A549 treated with GW870086 at 1 μM for 4 hours (cell line): ENCODE measurements around the gene SLC35E4. TPM values are rescaled to one million over a fixed set of nuclear protein-coding genes. Genes with fewer than 3 reads are reported as not detected.

Experiments used
- total RNA-seq: library from RNA; stranded (reverse); fragments of 200-300 nt; extraction: Qiagen RNA extraction; gene quantifications from 5 replicates; pipeline ENCODE4 v1.2.3, GENCODE V29; 2022; ENCODE audit warnings: low read depth

Gene SLC35E4, protein sequence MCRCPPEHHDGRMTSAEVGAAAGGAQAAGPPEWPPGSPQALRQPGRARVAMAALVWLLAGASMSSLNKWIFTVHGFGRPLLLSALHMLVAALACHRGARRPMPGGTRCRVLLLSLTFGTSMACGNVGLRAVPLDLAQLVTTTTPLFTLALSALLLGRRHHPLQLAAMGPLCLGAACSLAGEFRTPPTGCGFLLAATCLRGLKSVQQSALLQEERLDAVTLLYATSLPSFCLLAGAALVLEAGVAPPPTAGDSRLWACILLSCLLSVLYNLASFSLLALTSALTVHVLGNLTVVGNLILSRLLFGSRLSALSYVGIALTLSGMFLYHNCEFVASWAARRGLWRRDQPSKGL
- 5.4 to 7.7 TPM (median 7.0 TPM) in 5 replicates for total RNA-seq

DNA sequence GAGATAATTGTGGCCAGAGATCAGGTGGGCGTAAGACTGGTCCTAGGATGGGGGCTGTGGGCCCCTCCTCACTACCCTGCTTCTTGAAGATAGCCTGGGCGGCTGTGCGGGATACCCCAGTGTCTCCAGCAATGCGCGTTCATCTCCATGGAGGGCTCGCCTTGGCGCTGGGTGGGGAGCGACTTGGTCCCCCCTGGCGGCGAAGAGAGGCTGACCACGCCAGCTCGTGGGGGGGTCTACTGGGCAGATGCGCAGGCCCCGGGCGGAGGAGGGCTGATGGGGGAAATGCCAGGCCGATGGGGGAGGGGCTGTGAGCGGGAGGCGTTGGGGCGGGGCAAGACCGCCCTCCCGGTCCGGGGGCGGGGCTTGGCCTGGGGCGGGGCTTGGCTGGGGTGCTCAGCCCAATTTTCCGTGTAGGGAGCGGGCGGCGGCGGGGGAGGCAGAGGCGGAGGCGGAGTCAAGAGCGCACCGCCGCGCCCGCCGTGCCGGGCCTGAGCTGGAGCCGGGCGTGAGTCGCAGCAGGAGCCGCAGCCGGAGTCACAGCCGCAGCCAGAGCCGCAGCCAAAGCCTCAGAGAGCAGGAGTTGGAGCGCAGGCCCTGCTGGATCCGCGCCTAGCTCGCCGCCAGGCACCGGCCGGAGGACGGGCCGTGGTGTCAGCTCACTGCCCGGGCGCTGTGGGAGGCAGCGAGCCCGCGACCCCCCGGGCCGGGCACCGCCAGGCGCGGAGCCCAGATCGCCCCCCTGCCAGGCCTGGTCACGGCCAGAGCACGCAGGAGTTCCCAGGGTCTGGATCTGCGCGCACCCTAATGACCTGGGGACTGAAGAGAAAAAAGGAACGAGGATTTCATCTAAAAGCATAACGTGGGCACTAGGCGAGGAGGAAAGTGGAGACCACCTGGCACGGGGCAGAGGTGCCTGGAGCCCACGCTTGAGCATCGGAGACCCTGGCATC lies at the start of gene SLC35E4:
Gene SLC35E4, plus strand, starts transcription at position 509 of the 953 bp plus-strand sequence. CDS start 670 bp downstream, outside the sequence.

DNA sequence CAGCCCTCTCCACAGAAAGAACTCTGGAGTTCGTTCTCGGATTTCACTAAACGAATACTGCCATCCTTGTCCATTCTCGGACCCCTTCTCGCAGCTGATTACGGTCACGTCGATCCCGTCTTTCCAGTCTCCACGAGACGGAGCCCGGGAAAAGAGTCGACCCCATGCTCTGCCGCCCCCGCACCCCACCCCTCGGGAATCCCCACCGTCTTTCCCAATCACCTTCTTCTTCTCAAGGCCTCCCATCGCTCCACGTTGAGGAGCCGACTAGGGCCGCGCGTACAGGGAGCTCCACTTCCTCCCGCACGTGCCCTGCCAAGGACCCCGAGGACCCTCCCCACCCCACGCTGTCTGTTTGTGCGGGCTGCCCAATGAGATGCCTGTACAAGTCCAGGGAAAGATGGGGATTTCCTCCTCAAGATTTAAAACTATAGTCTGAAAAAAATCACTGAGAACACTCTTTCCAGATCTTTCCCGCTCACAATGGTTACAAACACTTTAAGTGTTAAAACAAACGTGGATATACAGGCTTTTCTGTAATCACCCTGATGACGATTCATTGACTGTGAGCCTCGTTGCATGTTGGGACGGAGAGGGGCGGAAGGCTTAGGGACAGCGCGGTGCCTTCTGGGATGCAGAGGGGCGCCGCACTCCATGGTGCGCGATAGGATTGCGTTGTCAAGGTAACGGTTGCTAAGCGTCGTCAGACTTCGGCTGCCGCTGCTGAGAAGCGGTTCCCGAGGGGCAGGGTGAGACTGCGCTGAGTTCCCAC lies 43.8 kb upstream of the SLC35E4 start, which contains the start of gene PES1:
Gene PES1, minus strand, starts transcription at position 323 of the 772 bp plus-strand sequence. Its CDS starts 77 bp downstream, at position 246.

DNA sequence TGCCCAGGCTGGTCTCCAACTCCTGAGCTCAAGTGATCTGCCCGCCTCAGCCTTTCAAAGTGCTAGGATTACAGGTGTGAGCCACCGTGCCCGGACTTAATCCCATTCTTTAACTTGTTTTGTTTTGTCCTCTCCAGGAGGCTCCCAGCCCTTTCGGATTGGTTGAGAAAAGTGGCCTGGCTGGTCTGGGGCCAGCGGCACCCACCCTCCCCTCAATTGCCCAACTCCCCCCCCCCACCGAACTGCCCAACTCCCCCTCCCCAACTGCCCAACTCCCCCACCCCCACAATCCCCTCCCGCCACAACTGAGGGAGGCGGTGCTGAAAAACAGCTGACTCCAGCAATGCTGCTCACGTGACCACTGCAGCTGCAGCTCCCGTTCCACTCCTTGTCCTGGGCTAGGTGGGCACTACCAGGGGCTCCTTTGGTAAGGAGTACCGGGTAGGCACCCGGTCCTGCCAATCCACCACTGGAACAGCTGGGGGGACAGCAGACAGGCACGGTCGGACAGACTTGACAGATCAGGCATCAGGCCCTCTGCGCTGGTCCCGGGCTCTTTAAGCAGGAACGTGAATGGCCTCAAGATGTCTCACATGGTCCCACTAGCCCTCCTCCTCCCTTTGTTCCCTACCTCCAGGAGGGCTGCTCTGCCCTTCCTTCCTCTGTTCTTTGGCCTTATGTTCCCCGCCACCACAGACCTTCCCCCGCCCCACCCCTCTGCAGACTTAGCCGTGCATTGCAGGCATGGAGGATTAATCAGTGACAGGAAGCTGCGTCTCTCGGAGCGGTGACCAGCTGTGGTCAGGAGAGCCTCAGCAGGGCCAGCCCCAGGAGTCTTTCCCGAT lies 28.9 kb upstream of the SLC35E4 start, which contains the start of gene TCN2:
Gene TCN2, plus strand, starts transcription at position 720 of the 845 bp plus-strand sequence. CDS start 158 bp downstream, outside the sequence.

DNA sequence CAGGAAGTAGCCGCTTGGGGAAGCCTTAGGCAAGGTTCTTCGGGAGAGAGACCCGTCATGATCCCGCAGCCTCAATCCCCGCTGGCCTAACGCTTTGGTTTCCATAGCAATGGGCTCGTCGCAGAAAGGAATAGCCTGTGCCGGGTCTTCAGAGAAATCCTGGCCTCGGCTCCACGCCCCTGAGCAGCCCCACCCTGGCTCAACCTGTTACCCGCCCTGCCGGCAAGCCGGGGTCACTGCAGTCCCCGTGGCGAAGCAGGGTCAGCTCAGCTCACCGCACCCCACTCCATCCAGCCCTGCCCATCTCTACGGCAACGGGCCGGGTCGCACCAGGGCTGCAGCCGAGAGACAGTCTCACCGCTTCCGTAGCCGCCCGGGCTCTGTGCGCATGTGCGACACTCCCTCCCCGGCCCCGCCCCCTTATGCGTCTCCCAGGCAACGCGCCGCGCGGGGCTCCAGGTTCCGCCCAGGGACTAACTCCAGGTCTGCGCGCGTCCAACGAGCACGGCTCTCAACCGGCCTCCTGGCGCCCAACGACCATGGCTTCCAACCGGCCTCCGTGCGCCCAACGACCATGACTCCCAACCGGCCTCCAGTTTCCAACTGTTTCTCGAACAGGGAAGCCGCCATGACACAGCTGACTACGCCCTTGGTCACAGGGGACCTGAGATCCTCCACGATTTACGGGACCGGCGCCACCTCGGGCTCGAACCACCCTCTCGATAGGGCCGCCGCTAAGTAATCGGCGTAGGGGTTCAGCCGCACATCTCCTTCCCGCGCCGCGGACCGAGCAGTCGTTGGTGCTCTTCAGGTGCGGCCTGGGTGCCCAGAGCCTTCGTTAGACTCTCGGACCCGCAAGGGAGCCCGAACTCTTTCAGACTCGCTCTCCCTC lies 32.2 kb downstream of the SLC35E4 start, which contains the start of gene DUSP18:
Gene DUSP18, minus strand, starts transcription at position 382 of the 892 bp plus-strand sequence. CDS start 3,872 bp downstream, outside the sequence.

DNA sequence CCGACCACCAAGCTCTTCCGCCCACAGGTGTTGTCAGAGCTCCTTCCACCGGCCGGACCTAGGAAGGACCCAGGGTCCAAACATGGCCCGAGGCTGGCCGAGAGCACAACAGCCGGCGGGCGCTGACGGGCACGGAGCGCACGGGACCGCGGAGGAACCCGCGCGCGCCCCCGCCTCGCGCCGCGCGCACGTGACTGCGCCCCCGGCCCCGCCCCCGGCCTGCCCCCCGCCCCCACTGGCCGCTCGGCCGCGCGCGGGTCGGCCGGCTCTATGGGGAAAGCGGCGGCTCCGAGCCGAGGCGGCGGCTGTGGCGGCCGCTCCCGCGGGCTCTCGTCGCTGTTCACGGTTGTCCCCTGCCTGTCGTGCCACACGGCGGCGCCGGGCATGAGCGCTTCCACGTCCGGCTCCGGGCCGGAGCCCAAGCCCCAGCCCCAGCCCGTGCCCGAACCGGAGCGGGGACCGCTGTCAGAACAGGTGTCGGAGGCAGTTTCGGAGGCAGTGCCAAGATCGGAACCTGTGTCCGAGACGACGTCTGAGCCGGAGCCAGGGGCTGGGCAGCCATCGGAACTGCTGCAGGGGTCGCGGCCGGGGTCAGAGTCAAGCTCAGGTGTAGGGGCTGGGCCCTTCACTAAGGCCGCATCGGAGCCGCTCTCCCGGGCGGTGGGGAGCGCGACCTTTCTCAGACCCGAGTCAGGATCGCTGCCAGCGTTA lies 59.2 kb downstream of the SLC35E4 start, which contains the start of gene OSBP2:
Gene OSBP2, plus strand, starts transcription at position 235 of the 711 bp plus-strand sequence. Its CDS starts 36 bp downstream, at position 271.

Other genes with a start within 250 kb of the SLC35E4 start
- gene RNF215, start 248.4 kb upstream of the SLC35E4 start, total RNA-seq: 14.5 to 24.8 TPM (median 20.4 TPM) in 5 replicates
- 61.0 to 82.5 TPM (median 72.6 TPM) in 5 replicates for gene SEC14L2, start 238.8 kb upstream of the SLC35E4 start, total RNA-seq
- 66.1 to 80.9 TPM (median 72.1 TPM) in 5 replicates for gene MTFP1, start 210.0 kb upstream of the SLC35E4 start, total RNA-seq
- gene SEC14L3, start 163.8 kb upstream of the SLC35E4 start, total RNA-seq: 0.07 TPM in 1 of 5 replicates, not detected in the others
- gene SEC14L4, start 130.1 kb upstream of the SLC35E4 start, total RNA-seq: 4.1 to 6.3 TPM (median 5.9 TPM) in 5 replicates
- gene SEC14L6, start 89.0 kb upstream of the SLC35E4 start, total RNA-seq: not detected in 5 replicates
- gene GAL3ST1, start 61.1 kb upstream of the SLC35E4 start, total RNA-seq: 7.1 to 10.6 TPM (median 9.9 TPM) in 5 replicates
- 101 to 120 TPM (median 110 TPM) in 5 replicates for gene PES1, start 43.9 kb upstream of the SLC35E4 start, total RNA-seq
- 4.7 to 5.8 TPM (median 5.3 TPM) in 5 replicates for gene TCN2, start 28.6 kb upstream of the SLC35E4 start, total RNA-seq
- gene DUSP18, start 32.1 kb downstream of the SLC35E4 start, total RNA-seq: 3.7 to 5.4 TPM (median 5.0 TPM) in 5 replicates
- gene OSBP2, start 59.1 kb downstream of the SLC35E4 start, total RNA-seq: 8.9 to 11.4 TPM (median 9.8 TPM) in 5 replicates